ENCODE measurements around the gene SPEM1.

Gene SPEM1

DNA sequence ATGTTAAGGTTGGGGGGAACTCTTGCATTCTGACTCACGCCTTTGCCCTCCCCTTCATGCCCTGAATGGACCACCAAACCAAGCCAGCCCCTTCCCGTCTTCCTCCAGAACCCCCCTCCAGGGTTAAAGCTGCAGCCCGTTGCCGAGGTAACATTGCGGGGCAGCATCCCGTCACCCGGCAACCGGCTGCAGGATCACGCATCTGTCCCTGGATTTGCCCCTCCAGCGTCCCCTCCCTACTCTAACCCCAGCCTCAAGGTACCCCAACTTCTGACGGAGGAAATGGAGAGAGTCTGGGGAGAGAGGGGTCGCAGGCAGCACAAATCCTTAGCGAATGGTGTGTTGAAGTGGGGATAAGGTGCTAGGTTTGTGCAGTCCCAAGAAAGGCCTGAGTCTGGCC lies 13.0 kb upstream of the SPEM1 start:
- Mint-ChIP-seq H3K4me3 (peak overlapping the region; percentile 4), H3K4me1 (peaks cover 19% of the 10 kb centered on the region), H3K27ac (no peak overlapping the region), H3K36me3 (peaks cover 1% of the 10 kb centered on the region), H3K9me3 (no peaks in the 10 kb centered on the region), H3K27me3 (peaks cover 62% of the 10 kb centered on the region)
- DNase-seq: no peak
- CTCF ChIA-PET: interaction anchor here (0.6 to 1.3 kb wide), 3 partner anchors 71 to 154 kb away, joined by 3 to 4 read pairs (median 3); partner anchors contain the start of gene ACAP1

DNA sequence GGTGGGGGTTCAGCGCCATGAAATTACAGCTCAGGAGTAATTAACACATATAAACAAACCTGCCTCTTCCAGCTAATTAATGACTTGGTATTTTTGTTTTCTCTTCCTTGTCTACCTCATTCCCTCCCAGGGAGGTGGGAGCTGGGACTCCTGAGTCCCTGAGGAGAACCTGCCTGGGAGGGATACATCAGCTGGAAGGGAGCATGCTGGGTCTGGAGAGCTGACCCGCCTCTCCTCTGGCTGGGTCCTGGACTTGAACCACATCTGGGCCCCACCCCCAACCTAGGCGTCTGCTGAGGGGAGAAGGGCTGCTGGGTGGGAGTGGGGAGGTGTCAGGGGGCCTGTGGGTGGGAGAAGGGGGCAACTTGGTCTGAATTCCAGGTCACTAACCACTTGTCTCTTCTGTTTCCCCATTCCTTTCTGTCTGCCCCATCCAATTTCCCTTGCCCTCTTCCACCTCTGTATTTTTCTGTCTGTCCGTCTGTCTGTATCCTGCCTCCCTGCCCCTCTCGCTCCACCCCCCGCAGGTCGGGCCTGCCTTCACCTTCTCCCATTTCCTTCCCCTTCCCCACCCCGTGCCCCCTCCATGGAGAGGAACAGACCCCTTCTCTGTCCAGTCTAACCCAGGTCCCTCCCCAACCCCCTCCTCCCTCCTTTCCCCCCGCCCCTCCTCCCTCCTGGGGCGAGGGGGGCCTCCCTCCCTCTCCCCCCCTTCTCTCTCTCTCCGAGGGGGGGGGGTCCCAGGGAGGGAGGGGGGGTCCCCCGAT lies 12.5 kb upstream of the SPEM1 start, which contains the start of gene NLGN2:
Gene NLGN2 (plus strand): TSS at position 361 of the 767 bp plus-strand sequence. CDS start 411 bp downstream, outside the sequence.
- Mint-ChIP-seq H3K4me1 (peaks cover 19% of the 10 kb centered on the region), H3K27me3 (peaks cover 64% of the 10 kb centered on the region), H3K36me3 (peaks cover 1% of the 10 kb centered on the region), H3K27ac (no peak within 1 kb of the TSS), H3K4me3 (peak within 1 kb of the TSS; percentile 6), H3K9me3 (no peaks in the 10 kb centered on the region)
- DNase-seq: no peak
- CTCF ChIA-PET: interaction anchor here (0.8 to 1.3 kb wide), 2 partner anchors 71 to 80 kb away, joined by 3 to 4 read pairs; partner anchors contain the start of gene ACAP1

DNA sequence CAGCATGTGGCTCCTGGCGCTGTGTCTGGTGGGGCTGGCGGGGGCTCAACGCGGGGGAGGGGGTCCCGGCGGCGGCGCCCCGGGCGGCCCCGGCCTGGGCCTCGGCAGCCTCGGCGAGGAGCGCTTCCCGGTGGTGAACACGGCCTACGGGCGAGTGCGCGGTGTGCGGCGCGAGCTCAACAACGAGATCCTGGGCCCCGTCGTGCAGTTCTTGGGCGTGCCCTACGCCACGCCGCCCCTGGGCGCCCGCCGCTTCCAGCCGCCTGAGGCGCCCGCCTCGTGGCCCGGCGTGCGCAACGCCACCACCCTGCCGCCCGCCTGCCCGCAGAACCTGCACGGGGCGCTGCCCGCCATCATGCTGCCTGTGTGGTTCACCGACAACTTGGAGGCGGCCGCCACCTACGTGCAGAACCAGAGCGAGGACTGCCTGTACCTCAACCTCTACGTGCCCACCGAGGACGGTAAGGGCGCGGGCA lies 11.8 kb upstream of the SPEM1 start:
- peaks cover 70% of the 10 kb centered on the region for H3K27me3 Mint-ChIP-seq
- H3K36me3 Mint-ChIP-seq: peaks cover 1% of the 10 kb centered on the region
- DNase-seq: peak; percentile 58
- H3K27ac Mint-ChIP-seq: no peak overlapping the region
- peaks cover 13% of the 10 kb centered on the region for H3K4me1 Mint-ChIP-seq
- CTCF ChIA-PET: interaction anchor here (0.9 kb wide), 1 partner anchor 10 kb away, joined by 3 read pairs; no protein-coding TSS in a partner anchor
- no peak overlapping the region for H3K4me3 Mint-ChIP-seq
- no peaks in the 10 kb centered on the region for H3K9me3 Mint-ChIP-seq

DNA sequence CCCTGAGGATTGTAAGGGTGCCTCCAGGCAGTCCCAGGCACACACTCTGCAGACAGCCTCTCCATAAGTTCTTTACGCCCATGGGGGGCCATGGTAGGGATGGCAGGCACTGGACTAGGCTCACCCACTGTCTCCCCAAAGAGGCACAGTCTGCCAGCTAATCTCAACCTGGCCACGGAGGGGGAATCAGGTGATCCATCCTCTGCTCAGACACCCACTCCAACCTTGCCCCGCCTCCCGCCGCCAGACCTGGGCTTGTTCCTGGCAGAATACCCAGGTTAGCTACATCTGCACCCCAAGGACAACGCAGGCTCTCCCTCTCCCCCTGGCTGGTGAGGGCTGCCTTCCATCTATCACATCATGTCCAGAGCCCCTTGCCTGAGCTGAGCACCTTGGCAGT lies 11.3 kb upstream of the SPEM1 start:
- CTCF ChIA-PET: interaction anchor here (0.9 kb wide), 1 partner anchor 11 kb away, joined by 3 read pairs; no protein-coding TSS in a partner anchor
- H3K27ac Mint-ChIP-seq: no peak overlapping the region
- H3K4me1 Mint-ChIP-seq: peaks cover 12% of the 10 kb centered on the region
- DNase-seq: no peak
- no peaks in the 10 kb centered on the region for H3K9me3 Mint-ChIP-seq
- no peak overlapping the region for H3K4me3 Mint-ChIP-seq
- peaks cover 71% of the 10 kb centered on the region for H3K27me3 Mint-ChIP-seq
- peaks cover 1% of the 10 kb centered on the region for H3K36me3 Mint-ChIP-seq

DNA sequence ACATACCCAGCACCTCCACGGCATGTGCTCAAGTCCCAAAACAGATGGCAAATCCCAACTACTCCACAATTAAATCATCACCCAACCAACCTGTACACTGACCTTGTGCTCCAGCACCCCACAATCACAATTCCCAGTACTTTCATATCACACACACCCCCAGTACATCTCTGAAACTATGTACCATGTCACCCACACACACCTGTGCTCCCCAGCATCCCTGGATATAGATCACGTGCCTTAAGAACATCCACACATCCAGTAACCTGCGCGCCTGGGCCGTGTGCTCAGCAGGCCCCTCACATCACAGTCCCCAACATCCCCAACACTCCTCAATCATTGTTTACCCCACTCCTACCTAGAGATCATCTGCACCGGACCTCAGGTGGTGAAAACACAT lies 10.4 kb upstream of the SPEM1 start:
- DNase-seq: no peak
- no peaks in the 10 kb centered on the region for H3K36me3 Mint-ChIP-seq
- H3K9me3 Mint-ChIP-seq: no peaks in the 10 kb centered on the region
- H3K4me3 Mint-ChIP-seq: no peak overlapping the region
- H3K4me1 Mint-ChIP-seq: peaks cover 12% of the 10 kb centered on the region
- CTCF ChIA-PET: no interaction called here
- peaks cover 63% of the 10 kb centered on the region for H3K27me3 Mint-ChIP-seq
- no peak overlapping the region for H3K27ac Mint-ChIP-seq

DNA sequence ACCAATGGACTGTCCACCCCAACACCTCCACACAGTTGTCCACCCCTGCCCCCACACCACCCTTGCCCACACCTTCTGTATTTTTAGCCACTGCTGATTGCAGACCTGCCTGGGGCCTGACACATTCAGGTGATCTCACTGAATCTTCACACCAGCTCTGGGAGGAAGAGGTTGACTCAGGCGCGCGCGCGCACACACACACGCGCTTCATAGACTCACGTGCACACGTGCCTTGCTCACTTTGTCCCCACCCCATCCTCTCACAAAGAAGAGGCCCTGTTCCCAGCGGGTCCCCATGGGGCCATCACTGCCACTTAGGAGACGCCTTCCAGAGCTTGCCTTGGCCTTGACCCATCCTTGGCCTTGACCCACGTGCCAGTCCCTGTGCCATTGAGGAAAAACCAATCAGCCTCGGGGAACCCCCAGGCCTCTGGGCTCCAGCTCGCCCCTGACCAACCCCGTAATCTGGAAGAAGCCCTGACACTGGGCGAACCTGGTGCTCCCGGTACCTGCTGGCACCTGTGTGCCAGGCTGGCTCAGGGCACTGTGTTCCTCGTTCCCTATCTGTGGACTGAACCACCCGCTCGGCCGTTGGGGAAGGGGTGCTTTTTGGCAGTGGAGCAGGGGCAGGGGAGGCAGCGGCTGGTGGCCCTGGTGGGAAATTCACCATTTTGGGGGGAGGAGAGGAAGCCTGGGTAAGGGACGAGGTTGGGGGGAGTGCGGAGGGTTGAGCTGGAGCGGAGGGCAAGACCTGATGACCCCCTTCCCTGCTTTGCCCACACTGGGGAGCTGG lies 9.3 kb upstream of the SPEM1 start:
- DNase-seq: no peak
- Mint-ChIP-seq H3K36me3 (no peaks in the 10 kb centered on the region), H3K9me3 (no peaks in the 10 kb centered on the region), H3K4me3 (no peak overlapping the region), H3K4me1 (peaks cover 9% of the 10 kb centered on the region), H3K27ac (no peak overlapping the region), H3K27me3 (peaks cover 53% of the 10 kb centered on the region)
- CTCF ChIA-PET: no interaction called here

DNA sequence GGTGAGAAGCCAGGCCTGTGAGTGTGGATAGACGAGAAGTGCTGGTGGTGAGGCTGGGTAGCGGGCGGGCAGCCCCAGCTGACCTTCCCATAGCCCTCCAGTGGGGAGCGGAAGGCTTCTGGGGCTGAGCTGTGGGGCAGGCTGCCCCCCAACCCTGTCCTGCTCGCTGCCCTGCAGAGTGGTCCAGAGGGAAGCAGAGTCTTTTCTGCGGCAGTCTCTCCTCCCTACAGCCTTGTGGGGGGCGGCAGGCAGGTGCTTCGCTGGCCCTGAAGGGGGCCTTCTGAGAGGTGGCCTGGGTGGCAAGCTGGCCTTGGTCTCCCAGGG lies 8.7 kb upstream of the SPEM1 start:
- Mint-ChIP-seq H3K4me1 (peaks cover 6% of the 10 kb centered on the region), H3K4me3 (no peak overlapping the region), H3K27ac (no peak overlapping the region), H3K27me3 (peaks cover 47% of the 10 kb centered on the region), H3K36me3 (no peaks in the 10 kb centered on the region), H3K9me3 (no peaks in the 10 kb centered on the region)
- CTCF ChIA-PET: no interaction called here
- no peak for DNase-seq

DNA sequence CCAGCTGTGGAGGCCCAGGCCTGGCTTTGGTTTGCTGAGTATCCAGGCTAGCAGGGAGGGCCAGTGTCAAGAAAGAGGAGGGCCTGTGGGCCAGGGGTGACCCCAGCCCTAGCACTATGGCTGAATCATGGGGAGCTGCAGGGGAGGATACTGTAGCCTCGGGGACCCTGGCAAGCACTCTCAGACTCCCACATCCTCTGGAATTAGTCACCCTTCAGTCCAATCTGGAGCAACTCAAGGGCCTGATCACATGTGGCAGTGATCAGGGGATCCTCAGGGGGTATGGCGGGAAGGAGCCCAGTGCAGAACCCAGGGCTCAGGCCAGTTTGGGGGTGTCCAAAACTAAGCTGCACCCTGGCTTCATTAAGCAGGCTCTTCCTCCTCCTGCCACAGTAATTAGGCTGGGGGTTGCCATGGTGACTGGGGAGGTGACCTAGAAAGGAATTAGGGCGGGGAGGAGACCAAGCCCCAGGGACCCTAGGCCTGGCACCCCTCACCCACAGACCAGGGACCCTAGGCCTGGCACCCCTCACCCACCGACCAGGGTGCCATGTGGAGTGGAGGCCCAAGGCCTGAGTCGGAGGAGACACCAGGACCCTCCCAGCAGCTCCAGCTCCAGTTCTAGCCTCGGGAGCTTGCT lies 6.7 kb upstream of the SPEM1 start:
- Mint-ChIP-seq H3K9me3 (no peaks in the 10 kb centered on the region), H3K36me3 (no peaks in the 10 kb centered on the region), H3K4me3 (no peak overlapping the region), H3K4me1 (peaks cover 2% of the 10 kb centered on the region), H3K27ac (no peak overlapping the region), H3K27me3 (peaks cover 31% of the 10 kb centered on the region)
- CTCF ChIA-PET: interaction anchor here (0.6 kb wide), 1 partner anchor 158 kb away, joined by 3 read pairs; no protein-coding TSS in a partner anchor
- no peak for DNase-seq

DNA sequence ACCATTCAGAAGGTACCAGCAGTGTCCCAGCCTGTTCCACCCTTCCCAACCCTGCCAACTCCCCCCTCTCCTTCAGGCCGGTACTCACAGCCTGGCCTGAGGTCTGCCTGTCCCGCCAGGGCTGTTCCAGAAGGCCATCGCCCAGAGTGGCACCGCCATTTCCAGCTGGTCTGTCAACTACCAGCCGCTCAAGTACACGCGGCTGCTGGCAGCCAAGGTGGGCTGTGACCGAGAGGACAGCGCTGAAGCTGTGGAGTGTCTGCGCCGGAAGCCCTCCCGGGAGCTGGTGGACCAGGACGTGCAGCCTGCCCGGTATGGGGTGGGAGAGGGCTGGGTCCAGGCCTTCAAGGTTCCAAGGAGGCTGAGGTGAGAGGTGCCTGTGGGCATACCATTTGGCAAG lies 5.3 kb upstream of the SPEM1 start:
- DNase-seq: no peak
- Mint-ChIP-seq H3K4me3 (no peak overlapping the region), H3K4me1 (no peaks in the 10 kb centered on the region), H3K36me3 (no peaks in the 10 kb centered on the region), H3K9me3 (no peaks in the 10 kb centered on the region), H3K27me3 (peaks cover 25% of the 10 kb centered on the region), H3K27ac (no peak overlapping the region)
- CTCF ChIA-PET: interaction anchor here (0.6 kb wide), 1 partner anchor 362 kb away, joined by 4 read pairs; no protein-coding TSS in a partner anchor

DNA sequence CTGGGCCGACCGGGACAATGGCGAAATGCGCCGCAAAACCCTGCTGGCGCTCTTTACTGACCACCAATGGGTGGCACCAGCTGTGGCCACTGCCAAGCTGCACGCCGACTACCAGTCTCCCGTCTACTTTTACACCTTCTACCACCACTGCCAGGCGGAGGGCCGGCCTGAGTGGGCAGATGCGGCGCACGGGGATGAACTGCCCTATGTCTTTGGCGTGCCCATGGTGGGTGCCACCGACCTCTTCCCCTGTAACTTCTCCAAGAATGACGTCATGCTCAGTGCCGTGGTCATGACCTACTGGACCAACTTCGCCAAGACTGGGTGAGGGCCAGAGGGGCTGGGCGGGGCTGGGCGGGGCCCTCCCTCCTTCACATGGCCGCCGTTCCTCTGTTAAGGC lies 4.3 kb upstream of the SPEM1 start:
- Mint-ChIP-seq H3K4me3 (no peak overlapping the region), H3K27ac (no peak overlapping the region), H3K9me3 (no peaks in the 10 kb centered on the region), H3K4me1 (no peaks in the 10 kb centered on the region), H3K27me3 (peaks cover 19% of the 10 kb centered on the region), H3K36me3 (no peaks in the 10 kb centered on the region)
- CTCF ChIA-PET: no interaction called here
- DNase-seq: no peak

DNA sequence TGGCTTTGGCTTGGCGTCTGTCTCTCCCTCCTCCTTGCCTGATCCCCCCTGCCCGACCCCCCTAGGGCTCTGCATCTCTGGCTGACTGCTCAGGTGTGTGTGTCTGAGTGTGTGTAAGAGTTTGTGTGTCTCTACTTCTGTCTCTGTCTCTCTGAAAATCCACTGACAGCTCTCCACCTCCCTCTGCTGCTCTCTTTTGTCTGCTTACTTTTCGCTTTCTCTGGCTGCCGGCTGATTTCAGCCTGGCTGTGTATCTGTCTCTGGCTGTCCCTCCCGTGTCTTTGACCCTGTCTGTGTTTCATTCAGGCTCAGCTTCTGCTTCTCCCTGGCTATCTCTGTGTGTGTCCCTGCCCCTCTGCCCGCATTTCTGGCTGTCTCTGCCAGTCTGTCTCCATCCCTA lies 3.8 kb upstream of the SPEM1 start:
- H3K27ac Mint-ChIP-seq: no peak overlapping the region
- no peaks in the 10 kb centered on the region for H3K9me3 Mint-ChIP-seq
- CTCF ChIA-PET: interaction anchor here (1.0 kb wide), 1 partner anchor 60 kb away, joined by 4 read pairs; no protein-coding TSS in a partner anchor
- no peaks in the 10 kb centered on the region for H3K36me3 Mint-ChIP-seq
- H3K4me1 Mint-ChIP-seq: no peaks in the 10 kb centered on the region
- DNase-seq: no peak
- peaks cover 14% of the 10 kb centered on the region for H3K27me3 Mint-ChIP-seq
- H3K4me3 Mint-ChIP-seq: no peak overlapping the region

DNA sequence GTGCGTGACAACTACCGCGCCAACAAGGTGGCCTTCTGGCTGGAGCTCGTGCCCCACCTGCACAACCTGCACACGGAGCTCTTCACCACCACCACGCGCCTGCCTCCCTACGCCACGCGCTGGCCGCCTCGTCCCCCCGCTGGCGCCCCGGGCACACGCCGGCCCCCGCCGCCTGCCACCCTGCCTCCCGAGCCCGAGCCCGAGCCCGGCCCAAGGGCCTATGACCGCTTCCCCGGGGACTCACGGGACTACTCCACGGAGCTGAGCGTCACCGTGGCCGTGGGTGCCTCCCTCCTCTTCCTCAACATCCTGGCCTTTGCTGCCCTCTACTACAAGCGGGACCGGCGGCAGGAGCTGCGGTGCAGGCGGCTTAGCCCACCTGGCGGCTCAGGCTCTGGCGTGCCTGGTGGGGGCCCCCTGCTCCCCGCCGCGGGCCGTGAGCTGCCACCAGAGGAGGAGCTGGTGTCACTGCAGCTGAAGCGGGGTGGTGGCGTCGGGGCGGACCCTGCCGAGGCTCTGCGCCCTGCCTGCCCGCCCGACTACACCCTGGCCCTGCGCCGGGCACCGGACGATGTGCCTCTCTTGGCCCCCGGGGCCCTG lies 3.0 kb upstream of the SPEM1 start:
- CTCF ChIA-PET: interaction anchor here (1.0 kb wide), 1 partner anchor 61 kb away, joined by 4 read pairs; no protein-coding TSS in a partner anchor
- no peak for DNase-seq
- Mint-ChIP-seq H3K4me1 (no peaks in the 10 kb centered on the region), H3K4me3 (no peak overlapping the region), H3K9me3 (no peaks in the 10 kb centered on the region), H3K27ac (no peak overlapping the region), H3K36me3 (no peaks in the 10 kb centered on the region), H3K27me3 (peaks cover 13% of the 10 kb centered on the region)

DNA sequence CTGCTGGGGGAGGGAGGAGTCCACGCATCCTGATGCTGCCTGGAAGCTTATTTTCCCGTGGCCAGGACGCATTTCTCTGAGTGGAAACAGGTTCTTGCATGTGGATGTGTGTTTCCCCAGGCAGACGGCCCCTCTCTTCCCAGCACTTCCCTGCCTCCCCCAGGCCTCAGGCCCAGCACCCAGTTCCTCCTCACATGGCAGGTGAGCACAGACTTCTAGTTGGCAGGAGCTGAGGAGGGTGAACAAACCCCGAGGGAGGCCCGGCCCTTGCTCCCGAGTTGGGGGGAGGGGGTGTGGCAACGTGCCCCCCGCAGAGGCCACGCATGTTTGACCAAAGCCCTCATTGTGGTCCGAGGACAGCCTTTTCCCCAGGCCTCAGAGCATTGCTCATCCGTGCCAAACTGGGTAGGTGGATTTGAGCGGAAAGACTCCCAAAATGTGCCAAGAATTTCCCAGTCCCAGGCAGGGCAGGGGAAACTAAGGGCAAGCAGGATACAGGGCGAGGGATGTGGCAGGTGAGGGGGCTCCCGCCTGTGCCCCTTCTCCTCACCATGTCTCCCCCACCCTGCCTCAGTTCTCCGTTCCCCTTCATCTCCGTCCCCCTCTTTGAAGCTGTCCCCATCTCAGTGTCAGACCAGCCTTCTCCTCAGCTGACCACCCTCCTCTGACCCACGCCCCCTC lies 1.5 kb upstream of the SPEM1 start:
- Mint-ChIP-seq H3K4me3 (no peak overlapping the region), H3K27me3 (peaks cover 6% of the 10 kb centered on the region), H3K9me3 (no peaks in the 10 kb centered on the region), H3K27ac (no peak overlapping the region), H3K36me3 (no peaks in the 10 kb centered on the region), H3K4me1 (no peaks in the 10 kb centered on the region)
- DNase-seq: no peak
- CTCF ChIA-PET: no interaction called here

Data from activated naive CD4-positive, alpha-beta T cell treated with anti-CD3 and anti-CD28 coated beads, Interleukin-2, amount 10 ng/mL, durations not matched to agents 7 days and 5 days (primary cell).